GM20000 (cell line): ENCODE measurements around the gene ARFGAP1.

Experiments
- DNase-seq: peaks from one replicate; pipeline ENCODE4 v3.0.0; 2012; ENCODE audit warnings: low spot score
- TF ChIP-seq, protein P1 (sequence below): IDR thresholded peaks from 2 replicates; pipeline ENCODE4 v1.5.1; 2012; ENCODE audit warnings: mild to moderate bottlenecking, control low read depth; ENCODE audit errors: extremely low read depth, missing control alignments

ARFGAP1 gene

DNA sequence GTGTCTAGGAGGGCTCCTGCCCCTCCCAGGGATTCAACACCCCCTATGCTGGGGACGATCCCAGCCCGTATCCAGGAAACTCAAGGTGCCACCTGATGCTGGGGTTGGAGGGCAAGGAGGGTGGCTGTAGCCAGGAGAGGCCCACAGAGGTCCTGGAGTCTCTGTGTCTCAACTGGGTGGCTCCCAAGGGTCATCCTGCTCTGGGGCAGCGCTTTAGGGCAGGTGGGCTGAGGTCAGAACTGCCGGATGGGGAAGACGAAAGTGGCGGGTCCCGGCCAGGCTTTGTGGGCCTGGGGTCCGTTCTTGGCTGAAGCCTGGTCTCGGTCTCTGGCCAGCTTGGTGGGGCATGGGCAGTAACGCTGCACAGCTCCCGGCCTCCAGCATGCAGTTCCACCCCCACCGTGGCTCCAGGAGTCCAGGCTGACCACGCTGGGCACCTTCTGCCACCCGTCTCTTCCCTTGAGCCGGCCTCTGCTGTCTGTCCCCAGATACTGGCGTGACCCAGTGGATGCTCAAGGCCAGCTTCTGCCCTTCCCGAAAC is 17.6 kb downstream of the ARFGAP1 start:
- TF ChIP-seq, protein P1, sequence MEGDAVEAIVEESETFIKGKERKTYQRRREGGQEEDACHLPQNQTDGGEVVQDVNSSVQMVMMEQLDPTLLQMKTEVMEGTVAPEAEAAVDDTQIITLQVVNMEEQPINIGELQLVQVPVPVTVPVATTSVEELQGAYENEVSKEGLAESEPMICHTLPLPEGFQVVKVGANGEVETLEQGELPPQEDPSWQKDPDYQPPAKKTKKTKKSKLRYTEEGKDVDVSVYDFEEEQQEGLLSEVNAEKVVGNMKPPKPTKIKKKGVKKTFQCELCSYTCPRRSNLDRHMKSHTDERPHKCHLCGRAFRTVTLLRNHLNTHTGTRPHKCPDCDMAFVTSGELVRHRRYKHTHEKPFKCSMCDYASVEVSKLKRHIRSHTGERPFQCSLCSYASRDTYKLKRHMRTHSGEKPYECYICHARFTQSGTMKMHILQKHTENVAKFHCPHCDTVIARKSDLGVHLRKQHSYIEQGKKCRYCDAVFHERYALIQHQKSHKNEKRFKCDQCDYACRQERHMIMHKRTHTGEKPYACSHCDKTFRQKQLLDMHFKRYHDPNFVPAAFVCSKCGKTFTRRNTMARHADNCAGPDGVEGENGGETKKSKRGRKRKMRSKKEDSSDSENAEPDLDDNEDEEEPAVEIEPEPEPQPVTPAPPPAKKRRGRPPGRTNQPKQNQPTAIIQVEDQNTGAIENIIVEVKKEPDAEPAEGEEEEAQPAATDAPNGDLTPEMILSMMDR: no peak
- no peak for DNase-seq

DNA sequence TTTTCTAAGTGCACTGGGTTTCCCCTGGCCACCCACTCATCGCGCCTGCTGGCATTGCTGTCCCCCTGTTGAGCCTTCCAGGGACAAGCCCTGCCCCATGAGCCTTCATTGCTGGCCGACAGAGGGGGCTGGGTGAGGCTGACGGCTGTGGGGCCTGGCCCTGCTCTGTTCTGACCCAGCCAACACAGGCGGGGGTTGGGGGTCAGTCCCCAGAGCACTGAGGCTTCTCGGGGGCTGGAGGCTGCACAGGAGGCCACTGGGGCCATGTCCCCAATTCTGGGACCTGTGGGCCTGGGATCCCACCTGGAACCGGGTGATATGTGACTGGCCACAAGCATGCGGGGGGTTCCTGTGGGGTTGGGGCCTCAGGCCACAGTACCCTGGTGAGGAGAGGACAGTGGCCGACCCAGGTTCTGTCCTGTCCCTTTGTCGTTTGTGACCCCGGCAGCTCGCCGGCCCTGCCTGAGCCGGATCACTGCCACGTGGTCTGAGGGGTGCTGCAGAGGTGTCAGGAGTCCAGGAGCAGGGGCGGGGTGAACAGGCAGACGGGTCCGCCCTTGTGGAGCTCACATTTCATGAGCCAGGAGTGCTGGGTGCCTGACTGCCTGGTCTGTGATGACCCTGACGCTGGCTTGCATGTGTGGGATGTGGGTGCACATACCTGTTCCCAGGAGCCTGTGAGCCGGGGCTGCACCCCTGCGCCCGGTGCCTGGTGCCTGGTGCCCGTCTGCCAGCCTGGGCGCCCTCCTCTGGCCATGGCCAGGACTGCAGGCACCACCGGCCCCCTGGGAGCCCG is 18.3 kb downstream of the ARFGAP1 start:
- DNase-seq: peak; percentile 90

DNA sequence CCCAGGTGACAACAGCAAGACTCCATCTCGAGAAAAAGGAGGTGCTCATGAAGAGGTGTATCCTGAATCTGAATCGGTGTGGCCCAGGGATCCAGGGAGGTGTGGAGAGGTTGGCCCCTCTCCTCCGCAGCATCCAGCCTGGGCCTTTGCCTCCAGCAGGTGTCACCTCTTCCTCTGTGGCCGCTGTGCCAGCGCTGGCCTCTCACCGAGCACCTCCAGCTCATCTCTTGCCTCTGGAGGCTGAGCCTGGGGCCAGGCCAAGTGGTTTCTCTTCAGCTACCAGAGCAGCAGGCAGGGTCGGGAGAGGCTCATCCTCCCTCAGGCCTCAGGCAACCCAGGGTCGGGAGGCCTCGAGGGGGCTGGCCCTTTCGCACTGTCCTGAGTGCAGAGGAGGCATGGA is 19.2 kb downstream of the ARFGAP1 start:
- no peak for DNase-seq
- TF ChIP-seq, protein P1: no peak

More for the DNA sequence above, 18.3 kb downstream of the ARFGAP1 start:
- TF ChIP-seq, protein P1: peak; percentile 42

DNA sequence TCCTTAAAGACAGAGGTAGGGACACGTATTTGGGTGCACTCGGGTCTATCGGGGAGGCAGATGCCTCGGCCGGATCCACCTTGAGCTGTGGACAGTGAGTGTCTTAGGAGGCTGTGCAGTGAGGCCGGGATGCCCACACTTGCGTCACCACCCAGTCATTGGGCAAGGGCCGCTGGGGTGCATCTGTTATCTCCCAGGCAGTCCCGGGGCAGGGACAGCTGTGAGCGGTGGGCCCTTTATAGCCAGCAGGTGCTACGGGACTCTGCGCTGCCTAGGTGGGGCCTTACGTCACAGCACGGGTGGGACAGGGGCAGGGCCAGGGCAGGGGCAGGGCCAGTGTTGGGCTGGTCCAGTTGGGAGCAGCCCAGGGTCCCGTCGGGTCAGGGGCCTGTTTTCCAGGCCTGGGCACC is 19.7 kb downstream of the ARFGAP1 start:
- TF ChIP-seq, protein P1: no peak
- DNase-seq: no peak

DNA sequence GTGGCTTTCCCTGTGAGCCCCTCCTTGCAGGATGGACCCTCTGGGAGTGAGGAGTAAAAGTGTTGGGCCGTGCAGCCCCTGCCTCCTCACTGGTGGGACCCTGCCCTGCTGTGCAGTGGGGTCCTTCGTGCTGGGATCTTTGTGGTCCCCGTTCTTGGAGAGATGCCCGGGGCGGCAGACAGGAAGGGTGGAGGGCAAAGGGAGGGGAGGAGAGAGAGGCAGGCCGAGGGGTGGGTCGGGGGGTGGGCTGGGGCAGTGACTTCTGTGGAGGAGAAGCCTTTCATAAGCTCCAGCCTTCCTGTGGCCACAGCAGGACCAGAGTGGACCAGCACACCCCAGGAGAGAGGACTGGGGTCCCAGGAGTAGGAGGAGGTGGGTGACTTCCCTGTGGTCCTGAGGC is 20.3 kb downstream of the ARFGAP1 start, which contains the start of gene COL20A1:
TSS of gene COL20A1 (plus strand) at position 283 of the 400 bp plus-strand sequence. CDS start 1,922 bp downstream, outside the sequence.
- no peak for DNase-seq
- TF ChIP-seq, protein P1: no peak

DNA sequence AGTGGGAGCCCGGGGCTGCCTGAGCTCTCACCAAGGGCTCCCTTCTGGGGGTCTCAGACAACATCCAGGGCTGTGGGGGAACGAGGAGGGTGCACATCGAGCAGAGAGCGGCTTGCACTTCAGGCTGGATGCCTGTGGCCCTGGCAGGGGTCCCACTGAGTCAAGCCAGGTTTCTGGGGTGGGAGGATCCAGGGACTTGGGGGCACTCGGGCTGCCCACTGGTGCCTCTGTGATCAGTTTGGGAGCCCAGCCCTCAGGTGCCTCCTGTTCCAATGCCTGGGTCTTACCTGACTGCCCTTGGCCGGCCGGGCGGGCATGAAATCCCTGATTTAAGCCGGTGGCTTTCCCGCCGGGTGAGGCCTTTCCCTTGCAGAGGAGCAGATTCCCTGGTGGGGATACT is 20.8 kb downstream of the ARFGAP1 start:
- DNase-seq: no peak
- TF ChIP-seq, protein P1: no peak

DNA sequence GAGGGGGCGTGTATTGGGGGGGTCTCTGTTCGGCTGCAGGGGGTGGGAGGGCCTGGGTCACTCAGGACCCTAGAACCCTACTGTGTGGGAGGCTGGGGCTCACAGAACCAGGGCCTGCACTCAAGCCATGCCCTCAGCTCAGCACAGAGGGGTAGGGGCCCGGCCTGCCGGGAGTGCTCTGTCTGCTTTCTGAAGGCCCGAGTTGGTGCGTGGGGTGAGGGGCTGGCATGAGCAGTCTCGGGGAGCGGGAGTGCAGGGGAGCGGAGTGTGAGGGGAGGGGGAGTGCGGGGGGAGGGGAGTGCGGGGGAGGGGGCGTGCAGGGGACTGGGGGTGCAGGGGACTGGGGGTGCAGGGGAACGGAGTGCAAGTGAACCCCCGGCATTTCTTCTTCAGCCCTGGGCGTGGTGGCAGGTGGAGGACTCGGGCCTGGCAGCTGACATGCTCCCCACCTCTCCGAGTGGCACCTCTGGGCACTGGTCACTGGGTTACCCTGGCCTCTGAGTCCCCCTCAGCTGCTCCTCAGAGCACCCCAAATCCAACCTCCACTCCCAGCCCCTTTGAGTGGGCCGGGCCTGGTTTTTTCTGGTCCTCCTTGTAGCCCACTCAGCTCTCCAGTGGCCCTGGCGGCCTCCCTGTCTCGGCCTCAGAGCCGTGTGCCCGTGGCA is 21.4 kb downstream of the ARFGAP1 start:
- TF ChIP-seq, protein P1: no peak
- DNase-seq: no peak
